ENCODE data around the gene PCDHGB6.
"Not testable (repeated sequence)": the region's sequence is repeated elsewhere in the genome, so short reads cannot be mapped to it uniquely, and the experiment has no call there.

Gene PCDHGB6

DNA sequence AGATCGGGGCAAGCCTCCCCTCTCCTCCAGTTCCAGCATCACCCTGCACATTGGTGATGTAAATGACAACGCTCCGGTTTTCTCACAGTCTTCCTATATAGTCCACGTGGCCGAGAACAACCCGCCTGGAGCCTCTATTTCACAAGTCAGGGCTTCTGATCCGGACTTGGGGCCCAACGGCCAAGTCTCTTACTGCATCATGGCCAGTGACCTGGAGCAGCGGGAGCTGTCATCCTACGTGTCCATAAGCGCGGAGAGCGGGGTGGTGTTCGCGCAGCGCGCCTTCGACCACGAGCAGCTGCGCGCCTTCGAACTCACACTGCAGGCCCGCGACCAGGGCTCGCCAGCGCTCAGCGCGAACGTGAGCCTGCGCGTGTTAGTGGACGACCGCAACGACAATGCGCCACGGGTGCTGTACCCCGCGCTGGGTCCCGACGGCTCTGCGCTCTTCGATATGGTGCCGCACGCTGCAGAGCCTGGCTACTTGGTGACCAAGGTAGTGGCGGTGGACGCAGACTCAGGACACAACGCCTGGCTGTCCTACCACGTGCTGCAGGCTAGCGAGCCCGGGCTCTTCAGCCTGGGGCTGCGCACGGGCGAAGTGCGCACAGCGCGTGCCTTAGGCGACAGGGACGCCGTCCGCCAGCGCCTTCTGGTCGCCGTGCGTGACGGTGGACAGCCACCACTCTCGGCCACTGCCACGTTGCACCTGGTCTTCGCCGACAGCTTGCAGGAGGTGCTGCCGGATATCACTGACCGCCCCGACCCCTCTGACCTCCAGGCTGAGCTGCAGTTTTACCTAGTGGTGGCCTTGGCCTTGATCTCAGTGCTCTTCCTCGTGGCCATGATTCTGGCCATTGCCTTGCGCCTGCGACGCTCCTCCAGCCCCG lies 18.4 kb upstream of the PCDHGB6 start:
- DNase-seq: no peak

DNA sequence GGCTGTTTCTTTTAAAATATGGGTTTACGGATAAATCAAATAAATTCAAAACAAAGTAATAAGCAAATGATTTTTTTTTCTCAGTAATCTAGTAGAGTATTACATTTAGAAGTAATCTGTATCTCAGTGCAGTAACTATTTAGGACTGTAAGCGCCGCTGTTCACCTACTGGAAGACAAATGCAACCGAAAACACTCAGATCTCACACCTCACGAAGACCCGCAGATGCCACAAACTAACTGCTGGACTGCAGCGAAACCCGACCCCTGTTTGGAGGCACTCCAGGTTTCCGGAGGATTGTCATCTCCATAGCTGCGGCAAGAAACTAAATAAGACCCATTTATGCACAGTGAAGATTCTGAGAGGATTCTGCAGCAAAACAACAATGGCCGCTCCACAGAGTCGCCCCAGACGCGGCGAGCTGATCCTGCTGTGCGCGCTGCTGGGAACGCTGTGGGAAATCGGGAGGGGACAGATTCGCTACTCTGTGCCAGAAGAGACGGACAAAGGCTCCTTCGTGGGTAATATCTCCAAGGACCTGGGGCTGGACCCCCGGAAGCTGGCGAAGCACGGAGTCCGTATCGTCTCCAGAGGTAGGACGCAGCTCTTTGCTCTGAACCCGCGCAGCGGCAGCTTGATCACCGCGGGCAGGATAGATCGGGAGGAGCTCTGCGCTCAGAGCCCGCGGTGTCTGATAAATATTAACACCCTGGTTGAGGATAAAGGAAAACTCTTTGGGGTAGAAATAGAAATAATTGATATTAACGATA lies 15.2 kb upstream of the PCDHGB6 start, which contains the start of gene PCDHGA8:
PCDHGA8 (plus strand) TSS at position 205 of the 770 bp plus-strand sequence; CDS start at position 386, 181 bp downstream.
- DNase-seq: no peak

GRCh38 chr5:141393267-141393666 lies 14.6 kb upstream of the PCDHGB6 start:
- no peak for DNase-seq

DNA sequence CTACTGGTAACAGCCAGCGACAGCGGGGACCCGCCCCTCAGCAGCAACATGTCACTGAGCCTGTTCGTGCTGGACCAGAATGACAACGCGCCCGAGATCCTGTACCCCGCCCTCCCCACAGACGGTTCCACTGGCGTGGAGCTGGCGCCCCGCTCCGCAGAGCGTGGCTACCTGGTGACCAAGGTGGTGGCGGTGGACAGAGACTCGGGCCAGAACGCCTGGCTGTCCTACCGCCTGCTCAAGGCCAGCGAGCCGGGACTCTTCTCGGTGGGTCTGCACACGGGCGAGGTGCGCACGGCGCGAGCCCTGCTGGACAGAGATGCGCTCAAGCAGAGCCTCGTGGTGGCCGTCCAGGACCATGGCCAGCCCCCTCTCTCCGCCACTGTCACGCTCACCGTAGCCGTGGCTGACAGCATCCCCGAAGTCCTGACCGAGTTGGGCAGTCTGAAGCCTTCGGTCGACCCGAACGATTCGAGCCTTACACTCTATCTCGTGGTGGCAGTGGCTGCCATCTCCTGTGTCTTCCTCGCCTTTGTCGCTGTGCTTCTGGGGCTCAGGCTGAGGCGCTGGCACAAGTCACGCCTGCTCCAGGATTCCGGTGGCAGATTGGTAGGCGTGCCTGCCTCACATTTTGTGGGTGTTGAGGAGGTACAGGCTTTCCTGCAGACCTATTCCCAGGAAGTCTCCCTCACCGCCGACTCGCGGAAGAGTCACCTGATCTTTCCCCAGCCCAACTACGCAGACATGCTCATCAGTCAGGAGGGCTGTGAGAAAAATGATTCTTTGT lies 13.2 kb upstream of the PCDHGB6 start:
- DNase-seq: not testable (repeated sequence)

DNA sequence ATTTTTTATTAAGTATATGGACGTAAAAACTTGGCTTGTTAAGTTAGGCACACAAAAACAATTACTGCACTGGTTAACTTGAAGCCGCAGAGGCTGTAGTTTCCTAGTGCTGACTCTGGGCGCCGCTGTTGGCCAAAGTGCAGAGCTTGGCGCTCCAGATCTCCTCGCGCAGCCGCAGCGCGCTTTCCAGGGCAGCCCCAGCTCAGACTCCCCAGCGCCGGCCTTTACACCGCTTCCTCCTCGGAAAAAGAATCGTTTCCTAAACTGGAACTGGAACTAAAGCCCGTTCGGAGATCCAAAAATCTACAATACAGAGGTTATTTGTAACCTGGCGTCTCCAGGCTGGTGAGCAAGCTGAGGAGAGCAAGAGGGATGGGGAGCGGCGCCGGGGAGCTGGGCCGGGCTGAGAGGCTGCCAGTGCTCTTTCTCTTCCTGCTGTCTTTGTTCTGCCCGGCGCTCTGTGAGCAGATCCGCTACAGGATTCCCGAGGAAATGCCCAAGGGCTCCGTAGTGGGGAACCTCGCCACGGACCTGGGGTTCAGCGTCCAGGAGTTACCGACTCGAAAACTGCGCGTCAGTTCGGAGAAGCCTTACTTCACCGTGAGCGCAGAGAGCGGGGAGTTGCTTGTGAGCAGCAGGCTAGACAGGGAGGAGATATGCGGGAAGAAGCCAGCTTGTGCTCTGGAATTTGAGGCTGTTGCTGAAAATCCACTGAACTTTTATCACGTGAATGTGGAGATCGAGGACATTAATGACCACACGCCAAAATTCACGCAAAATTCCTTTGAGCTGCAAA lies 9.9 kb upstream of the PCDHGB6 start, which contains the start of gene PCDHGB5:
PCDHGB5 (plus strand) TSS at position 192 of the 796 bp plus-strand sequence; CDS start at position 373, 181 bp downstream.
- DNase-seq: not testable (repeated sequence)

DNA sequence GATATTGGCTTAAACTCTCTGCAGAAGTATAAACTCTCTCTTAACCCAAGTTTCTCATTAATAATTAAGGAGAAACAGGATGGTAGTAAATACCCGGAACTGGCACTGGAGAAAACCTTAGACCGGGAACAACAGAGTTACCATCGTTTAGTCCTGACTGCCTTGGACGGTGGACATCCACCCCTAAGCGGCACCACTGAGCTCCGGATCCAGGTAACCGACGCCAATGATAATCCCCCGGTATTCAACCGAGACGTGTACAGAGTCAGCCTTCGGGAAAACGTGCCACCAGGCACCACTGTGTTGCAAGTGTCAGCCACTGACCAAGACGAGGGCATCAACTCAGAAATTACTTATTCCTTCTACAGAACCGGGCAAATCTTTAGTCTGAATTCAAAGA lies 9.2 kb upstream of the PCDHGB6 start:
- DNase-seq: no peak

GRCh38 chr5:141399555-141400258 lies 8.1 kb upstream of the PCDHGB6 start:
- DNase-seq: no peak

DNA sequence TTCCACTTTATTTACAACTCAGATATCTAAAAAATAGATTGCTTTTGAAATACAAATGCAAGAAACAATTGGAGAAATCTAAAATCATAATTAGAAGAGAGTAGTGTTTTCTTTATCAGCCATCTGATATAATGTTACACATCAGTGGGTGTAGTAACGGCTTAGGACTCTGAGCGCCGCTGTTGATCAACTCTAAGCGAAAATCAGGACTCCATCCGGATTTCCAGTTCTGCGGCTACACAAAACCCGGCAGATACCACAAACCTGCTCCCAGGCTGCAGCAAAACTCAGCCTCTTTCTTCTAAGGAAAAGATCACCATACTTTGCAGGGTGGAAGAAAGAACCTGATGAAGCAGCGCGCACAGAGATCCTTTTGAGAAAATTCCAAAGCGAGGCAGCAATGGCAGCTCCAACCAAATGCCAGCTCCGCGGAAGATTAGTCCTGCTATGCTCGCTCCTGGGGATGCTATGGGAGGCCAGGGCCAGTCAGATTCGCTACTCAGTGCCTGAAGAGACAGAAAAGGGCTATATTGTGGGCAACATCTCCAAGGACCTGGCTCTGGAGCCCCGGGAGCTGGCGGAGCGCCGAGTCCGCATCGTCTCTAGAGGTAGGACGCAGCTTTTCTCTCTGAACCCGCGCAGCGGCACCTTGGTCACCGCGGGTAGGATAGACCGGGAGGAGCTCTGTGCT lies 5.1 kb upstream of the PCDHGB6 start, which contains the start of gene PCDHGA9:
PCDHGA9 (plus strand) TSS at position 226 of the 691 bp plus-strand sequence; CDS start at position 401, 175 bp downstream.
- no peak for DNase-seq

- DNase-seq: no peak
Measured at GRCh38 chr5:141403387-141403786, 4.4 kb upstream of the PCDHGB6 start.

DNA sequence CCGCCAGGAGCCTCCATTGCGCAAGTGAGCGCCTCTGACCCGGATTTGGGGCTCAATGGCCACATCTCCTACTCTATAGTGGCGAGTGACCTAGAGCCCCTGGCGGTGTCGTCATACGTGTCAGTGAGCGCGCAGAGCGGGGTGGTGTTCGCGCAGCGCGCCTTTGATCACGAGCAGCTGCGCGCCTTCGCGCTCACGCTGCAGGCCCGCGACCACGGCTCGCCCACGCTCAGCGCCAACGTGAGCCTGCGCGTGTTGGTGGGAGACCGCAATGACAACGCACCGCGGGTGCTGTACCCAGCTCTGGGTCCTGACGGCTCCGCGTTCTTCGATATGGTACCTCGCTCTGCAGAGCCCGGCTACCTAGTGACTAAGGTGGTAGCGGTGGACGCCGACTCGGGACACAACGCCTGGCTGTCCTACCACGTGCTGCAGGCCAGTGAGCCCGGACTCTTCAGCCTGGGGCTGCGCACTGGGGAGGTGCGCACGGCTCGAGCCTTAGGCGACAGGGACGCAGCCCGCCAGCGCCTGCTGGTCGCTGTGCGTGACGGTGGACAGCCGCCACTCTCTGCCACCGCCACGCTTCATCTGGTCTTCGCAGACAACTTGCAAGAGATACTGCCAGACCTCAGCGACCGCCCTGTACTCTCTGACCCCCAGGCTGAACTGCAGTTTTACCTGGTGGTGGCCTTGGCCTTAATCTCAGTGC lies 1.9 kb downstream of the PCDHGB6 start:
- DNase-seq: no peak

- no peak for DNase-seq
Measured at GRCh38 chr5:141411575-141411974, 3.8 kb downstream of the PCDHGB6 start.

- DNase-seq: no peak
Measured at GRCh38 chr5:141412854-141413539, 5.2 kb downstream of the PCDHGB6 start, which contains the start of gene PCDHGA10. Gene PCDHGA10 (plus strand): TSS chr5:141412987. CDS start chr5:141413176, 189 bp downstream.

- no peak for DNase-seq
Measured at GRCh38 chr5:141413540-141414069, 5.8 kb downstream of the PCDHGB6 start.

DNA sequence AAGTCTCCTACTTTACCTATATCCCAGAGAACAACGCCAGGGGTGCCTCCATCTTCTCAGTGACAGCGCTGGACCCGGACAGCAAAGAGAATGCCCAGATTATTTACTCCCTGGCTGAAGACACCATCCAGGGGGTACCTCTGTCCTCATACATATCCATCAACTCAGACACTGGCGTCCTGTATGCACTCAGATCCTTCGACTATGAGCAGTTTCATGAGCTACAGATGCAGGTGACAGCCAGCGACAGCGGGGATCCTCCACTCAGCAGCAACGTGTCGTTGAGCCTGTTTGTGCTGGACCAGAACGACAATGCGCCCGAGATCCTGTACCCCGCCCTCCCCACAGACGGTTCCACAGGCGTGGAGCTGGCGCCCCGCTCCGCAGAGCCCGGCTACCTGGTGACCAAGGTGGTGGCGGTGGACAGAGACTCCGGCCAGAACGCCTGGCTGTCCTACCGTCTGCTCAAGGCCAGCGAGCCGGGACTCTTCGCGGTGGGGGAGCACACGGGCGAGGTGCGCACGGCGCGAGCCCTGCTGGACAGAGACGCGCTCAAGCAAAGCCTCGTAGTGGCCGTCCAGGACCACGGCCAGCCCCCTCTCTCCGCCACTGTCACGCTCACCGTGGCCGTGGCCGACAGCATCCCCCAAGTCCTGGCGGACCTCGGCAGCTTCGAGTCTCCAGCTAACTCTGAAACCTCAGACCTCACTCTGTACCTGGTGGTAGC lies 6.9 kb downstream of the PCDHGB6 start:
- not testable (repeated sequence) for DNase-seq

DNA sequence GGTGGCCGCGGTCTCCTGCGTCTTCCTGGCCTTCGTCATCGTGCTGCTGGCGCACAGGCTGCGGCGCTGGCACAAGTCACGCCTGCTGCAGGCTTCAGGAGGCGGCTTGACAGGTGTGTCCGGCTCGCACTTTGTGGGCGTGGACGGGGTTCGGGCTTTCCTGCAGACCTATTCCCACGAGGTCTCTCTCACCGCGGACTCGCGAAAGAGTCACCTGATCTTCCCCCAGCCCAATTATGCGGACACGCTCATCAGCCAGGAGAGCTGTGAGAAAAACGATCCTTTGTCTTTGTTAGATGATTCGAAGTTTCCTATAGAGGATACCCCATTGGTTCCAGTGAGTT lies 7.4 kb downstream of the PCDHGB6 start:
- not testable (repeated sequence) for DNase-seq

GRCh38 chr5:141417494-141418172 lies 9.8 kb downstream of the PCDHGB6 start, which contains the start of gene PCDHGB7:
Gene PCDHGB7 (plus strand): TSS chr5:141417677. CDS start chr5:141417860, 183 bp downstream.
- not testable (repeated sequence) for DNase-seq

Data from SIG-M5 (cell line).